Neural cell (in vitro differentiated cells): Measurements from ENCODE around the gene PLXNC1.

Source experiments
- EP300 ChIP-seq: fragments of 450-650 bp; conservative IDR thresholded peaks from 2 replicates; pipeline ENCODE4 v1.6.1; 2014; ENCODE audit warnings: antibody characterized with exemption, mild to moderate bottlenecking, moderate library complexity; ENCODE audit not compliant: poor library complexity, severe bottlenecking
- EZH2 ChIP-seq: fragments of 200-600, 300-800 bp; shearing (Covaris generic), sonication (generic); IDR thresholded peaks from 2 replicates; pipeline ENCODE4 v1.6.1; 2014; ENCODE audit warnings: antibody characterized with exemption, low read length, borderline replicate concordance, mild to moderate bottlenecking; ENCODE audit not compliant: insufficient read depth, poor library complexity, severe bottlenecking
- TF ChIP-seq, protein P1 (sequence below): fragments of 450-650 bp; IDR thresholded peaks from 2 replicates; pipeline ENCODE4 v1.5.1; 2014; ENCODE audit warnings: antibody characterized with exemption, mild to moderate bottlenecking, moderate library complexity; ENCODE audit not compliant: poor library complexity, severe bottlenecking
- TF ChIP-seq, protein P2 (sequence below): IDR thresholded peaks from 2 replicates; pipeline ENCODE4 v1.6.1; 2012; ENCODE audit warnings: borderline replicate concordance

DNA sequence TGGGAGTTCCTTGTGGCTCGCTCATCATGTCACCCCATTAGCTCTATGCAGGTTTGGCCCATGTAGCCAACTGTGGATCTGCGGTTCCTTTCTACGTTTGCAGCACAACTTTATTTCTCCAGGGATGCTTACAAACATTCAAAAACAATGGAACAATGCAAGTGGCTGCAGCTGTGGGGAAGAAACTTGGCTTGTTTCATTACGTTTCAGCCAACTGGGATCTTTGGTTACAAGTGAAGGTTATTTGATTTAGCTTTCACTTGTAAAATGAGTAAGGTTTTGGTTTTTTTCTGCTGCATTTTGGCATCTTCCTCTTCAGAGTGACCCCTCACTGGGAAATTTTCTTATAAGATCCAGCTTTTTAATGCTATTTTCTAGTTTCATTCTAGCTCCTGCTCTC is 105.9 kb downstream of the PLXNC1 start:
- TF ChIP-seq, protein P1, sequence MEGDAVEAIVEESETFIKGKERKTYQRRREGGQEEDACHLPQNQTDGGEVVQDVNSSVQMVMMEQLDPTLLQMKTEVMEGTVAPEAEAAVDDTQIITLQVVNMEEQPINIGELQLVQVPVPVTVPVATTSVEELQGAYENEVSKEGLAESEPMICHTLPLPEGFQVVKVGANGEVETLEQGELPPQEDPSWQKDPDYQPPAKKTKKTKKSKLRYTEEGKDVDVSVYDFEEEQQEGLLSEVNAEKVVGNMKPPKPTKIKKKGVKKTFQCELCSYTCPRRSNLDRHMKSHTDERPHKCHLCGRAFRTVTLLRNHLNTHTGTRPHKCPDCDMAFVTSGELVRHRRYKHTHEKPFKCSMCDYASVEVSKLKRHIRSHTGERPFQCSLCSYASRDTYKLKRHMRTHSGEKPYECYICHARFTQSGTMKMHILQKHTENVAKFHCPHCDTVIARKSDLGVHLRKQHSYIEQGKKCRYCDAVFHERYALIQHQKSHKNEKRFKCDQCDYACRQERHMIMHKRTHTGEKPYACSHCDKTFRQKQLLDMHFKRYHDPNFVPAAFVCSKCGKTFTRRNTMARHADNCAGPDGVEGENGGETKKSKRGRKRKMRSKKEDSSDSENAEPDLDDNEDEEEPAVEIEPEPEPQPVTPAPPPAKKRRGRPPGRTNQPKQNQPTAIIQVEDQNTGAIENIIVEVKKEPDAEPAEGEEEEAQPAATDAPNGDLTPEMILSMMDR, result no peak
- TF ChIP-seq, protein P2, sequence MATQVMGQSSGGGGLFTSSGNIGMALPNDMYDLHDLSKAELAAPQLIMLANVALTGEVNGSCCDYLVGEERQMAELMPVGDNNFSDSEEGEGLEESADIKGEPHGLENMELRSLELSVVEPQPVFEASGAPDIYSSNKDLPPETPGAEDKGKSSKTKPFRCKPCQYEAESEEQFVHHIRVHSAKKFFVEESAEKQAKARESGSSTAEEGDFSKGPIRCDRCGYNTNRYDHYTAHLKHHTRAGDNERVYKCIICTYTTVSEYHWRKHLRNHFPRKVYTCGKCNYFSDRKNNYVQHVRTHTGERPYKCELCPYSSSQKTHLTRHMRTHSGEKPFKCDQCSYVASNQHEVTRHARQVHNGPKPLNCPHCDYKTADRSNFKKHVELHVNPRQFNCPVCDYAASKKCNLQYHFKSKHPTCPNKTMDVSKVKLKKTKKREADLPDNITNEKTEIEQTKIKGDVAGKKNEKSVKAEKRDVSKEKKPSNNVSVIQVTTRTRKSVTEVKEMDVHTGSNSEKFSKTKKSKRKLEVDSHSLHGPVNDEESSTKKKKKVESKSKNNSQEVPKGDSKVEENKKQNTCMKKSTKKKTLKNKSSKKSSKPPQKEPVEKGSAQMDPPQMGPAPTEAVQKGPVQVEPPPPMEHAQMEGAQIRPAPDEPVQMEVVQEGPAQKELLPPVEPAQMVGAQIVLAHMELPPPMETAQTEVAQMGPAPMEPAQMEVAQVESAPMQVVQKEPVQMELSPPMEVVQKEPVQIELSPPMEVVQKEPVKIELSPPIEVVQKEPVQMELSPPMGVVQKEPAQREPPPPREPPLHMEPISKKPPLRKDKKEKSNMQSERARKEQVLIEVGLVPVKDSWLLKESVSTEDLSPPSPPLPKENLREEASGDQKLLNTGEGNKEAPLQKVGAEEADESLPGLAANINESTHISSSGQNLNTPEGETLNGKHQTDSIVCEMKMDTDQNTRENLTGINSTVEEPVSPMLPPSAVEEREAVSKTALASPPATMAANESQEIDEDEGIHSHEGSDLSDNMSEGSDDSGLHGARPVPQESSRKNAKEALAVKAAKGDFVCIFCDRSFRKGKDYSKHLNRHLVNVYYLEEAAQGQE, result no peak
- TF ChIP-seq EP300, result no peak
- TF ChIP-seq EZH2, result no peak
